H1 (cell line): Measurements from ENCODE around the gene DGKZ. TPM values are rescaled to one million over a fixed set of nuclear protein-coding genes. Genes with fewer than 3 reads are reported as not detected.
A peak's percentile ranks its signal among the peaks of the same experiment; 100 is the strongest.

Experiments
- CHD2 ChIP-seq: IDR thresholded peaks from 2 replicates; pipeline ENCODE4 v1.6.1; 2012; ENCODE audit warnings: low read length, improper control_type of control experiment
- EGR1 ChIP-seq: IDR thresholded peaks from 2 replicates; pipeline ENCODE4 v1.6.1; 2011; ENCODE audit warnings: low read depth, low read length, borderline replicate concordance
- PHF8 ChIP-seq: fragments of 200-600 bp; sonication (generic); conservative IDR thresholded peaks from 2 replicates; pipeline ENCODE4 v1.7.1; 2012; ENCODE audit warnings: low read depth, mild to moderate bottlenecking, inconsistent platforms, low read length, moderate library complexity
- POU5F1 ChIP-seq: IDR thresholded peaks from 2 replicates; pipeline ENCODE4 v1.6.1; 2011; ENCODE audit warnings: low read depth, mild to moderate bottlenecking, low read length, moderate library complexity
- RFX5 ChIP-seq: IDR thresholded peaks from 2 replicates; pipeline ENCODE4 v1.6.1; 2011; ENCODE audit warnings: low read depth, low read length, improper control_type of control experiment, borderline replicate concordance
- SIRT6 ChIP-seq: IDR thresholded peaks from one replicate; pipeline ENCODE4 v1.7.1; 2012; ENCODE audit warnings: low read length, inconsistent platforms
- TAF7 ChIP-seq: optimal IDR thresholded peaks from 2 replicates; pipeline ENCODE3; 2011; ENCODE audit warnings: low read depth, mild to moderate bottlenecking, inconsistent platforms, low read length, moderate library complexity, borderline replicate concordance
- polyA plus RNA-seq, 7 experiments: library from polyadenylated mRNA; depleted of rRNA in 3 of 7; stranded (reverse) in 5 of 7; unstranded in 2 of 7; fragments of >200 nt in 5 of 7; fragments of 200-250 nt in 2 of 7; gene quantifications; 1 replicate in 5 of 7; 2 replicates in 1 of 7; 4 replicates in 1 of 7; pipeline versions ENCODE4 v1.2.1 to v1.2.3, GENCODE V29; 2011 to 2013; ENCODE audit warnings: missing spikeins in 2 of 7, mixed read lengths in 2 of 7
- total RNA-seq: library from RNA; stranded (reverse); fragmentation: NEBNext Ultra II Directional; extraction: Animal tissue kit (Norgen Biotek cat#: 25700); gene quantifications from 2 replicates; pipeline ENCODE4 v1.2.1, GENCODE V29; 2021
- TF ChIP-seq, protein P1 (sequence below): IDR thresholded peaks from 2 replicates; pipeline ENCODE4 v1.6.1; 2011; ENCODE audit warnings: low read length, improper control_type of control experiment

Gene DGKZ
- total and polyA plus RNA-seq, 2 of the 8 experiments (the other 6 are each of a cell fraction or from before 2014, with no cell fraction given): 84.4 to 184 TPM

DNA sequence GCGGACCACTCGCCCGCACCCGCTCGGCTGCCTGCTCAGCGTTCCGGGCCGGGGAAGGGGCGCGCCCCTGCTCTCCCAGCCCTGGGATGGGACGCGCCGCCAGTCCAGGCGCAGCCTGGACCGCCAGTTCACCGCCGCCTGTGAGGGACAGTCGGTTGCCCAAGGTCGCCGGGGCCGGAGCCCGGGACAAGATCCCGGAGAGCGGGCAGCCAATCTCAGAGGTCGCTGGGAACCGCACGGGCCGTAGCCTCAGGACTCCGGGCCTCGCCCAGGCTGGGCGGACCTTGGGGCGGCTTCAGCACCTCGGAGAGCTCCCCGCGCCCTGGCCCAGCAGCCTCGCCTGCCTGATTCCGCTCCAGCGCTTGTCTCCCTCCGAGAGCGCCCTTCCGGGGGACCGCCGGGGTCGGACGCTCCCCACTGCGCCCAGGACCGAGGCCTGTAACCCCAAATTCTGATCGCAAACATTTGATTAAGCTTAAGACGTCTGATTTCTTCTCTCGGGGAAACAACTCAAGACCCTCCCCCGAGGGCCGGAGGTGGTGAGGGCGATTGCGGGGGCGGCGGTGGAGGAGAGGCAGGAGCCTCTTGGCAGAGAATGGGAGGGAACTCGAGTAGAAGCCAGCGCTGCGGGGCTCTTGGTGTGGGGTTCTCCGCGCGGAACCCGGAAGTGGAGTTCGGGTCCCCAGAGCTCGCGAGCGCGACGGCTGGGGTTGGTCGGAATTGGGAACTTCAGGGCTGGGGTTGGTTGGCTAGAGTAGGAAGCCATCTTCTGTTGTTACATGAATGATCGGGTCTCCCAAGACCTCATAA lies 45.4 kb downstream of the DGKZ start (continued):
- TF ChIP-seq CHD2: no peak
- TF ChIP-seq, protein P1, sequence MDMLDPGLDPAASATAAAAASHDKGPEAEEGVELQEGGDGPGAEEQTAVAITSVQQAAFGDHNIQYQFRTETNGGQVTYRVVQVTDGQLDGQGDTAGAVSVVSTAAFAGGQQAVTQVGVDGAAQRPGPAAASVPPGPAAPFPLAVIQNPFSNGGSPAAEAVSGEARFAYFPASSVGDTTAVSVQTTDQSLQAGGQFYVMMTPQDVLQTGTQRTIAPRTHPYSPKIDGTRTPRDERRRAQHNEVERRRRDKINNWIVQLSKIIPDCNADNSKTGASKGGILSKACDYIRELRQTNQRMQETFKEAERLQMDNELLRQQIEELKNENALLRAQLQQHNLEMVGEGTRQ: no peak
- no peak for TF ChIP-seq SIRT6
- no peak for TF ChIP-seq POU5F1
- TF ChIP-seq EGR1: peak; percentile 97
- no peak for TF ChIP-seq RFX5
- TF ChIP-seq PHF8: no peak
- peak; percentile 15 for TF ChIP-seq TAF7
